Measurements from ENCODE around the gene DHCR7.
"Not testable (repeated sequence)": the region's sequence is repeated elsewhere in the genome, so short reads cannot be mapped to it uniquely, and the experiment has no call there.

The DHCR7 gene

GRCh38 chr11:71425860-71426259, 22.3 kb downstream of the DHCR7 start:
- DNase-seq (ENCODE audit: low spot score), result no peak
- no peak overlapping the region for H3K4me3 ChIP-seq
- no peak overlapping the region for H3K27ac ChIP-seq
- TF ChIP-seq, protein P1, sequence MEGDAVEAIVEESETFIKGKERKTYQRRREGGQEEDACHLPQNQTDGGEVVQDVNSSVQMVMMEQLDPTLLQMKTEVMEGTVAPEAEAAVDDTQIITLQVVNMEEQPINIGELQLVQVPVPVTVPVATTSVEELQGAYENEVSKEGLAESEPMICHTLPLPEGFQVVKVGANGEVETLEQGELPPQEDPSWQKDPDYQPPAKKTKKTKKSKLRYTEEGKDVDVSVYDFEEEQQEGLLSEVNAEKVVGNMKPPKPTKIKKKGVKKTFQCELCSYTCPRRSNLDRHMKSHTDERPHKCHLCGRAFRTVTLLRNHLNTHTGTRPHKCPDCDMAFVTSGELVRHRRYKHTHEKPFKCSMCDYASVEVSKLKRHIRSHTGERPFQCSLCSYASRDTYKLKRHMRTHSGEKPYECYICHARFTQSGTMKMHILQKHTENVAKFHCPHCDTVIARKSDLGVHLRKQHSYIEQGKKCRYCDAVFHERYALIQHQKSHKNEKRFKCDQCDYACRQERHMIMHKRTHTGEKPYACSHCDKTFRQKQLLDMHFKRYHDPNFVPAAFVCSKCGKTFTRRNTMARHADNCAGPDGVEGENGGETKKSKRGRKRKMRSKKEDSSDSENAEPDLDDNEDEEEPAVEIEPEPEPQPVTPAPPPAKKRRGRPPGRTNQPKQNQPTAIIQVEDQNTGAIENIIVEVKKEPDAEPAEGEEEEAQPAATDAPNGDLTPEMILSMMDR (IDR thresholded peaks at IDR 0.05), result no peak

DNA sequence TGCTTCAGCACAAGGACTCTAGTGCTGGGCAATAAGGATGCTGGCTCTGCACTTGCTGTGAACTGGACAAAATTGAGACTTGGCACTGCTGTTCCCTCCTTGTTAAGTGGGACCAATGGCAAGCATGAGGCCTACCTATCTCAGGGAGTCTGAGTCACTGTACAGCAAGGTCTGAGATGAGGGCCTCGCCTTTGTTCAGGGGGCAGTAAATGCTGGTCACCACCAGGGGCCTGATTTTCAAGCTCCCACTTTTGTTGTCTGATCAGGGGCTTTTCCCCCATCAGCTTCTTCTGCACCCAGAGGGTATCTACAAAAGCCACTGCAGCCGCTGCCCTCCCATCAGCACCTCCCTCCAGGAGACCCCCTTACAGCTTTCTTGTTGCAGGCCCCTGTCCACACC, 22.8 kb downstream of the DHCR7 start:
- Histone ChIP-seq H3K4me3 (no peak overlapping the region), H3K27ac (no peak overlapping the region)
- no peak for DNase-seq (ENCODE audit: low spot score)
- TF ChIP-seq, protein P1 (IDR thresholded peaks at IDR 0.05), result no peak

GRCh38 chr11:71423181-71423790, 24.9 kb downstream of the DHCR7 start:
- TF ChIP-seq, protein P1 (IDR thresholded peaks at IDR 0.05), result no peak
- H3K4me3 ChIP-seq, result no peak overlapping the region
- no peak overlapping the region for H3K27ac ChIP-seq
- DNase-seq (ENCODE audit: low spot score), result no peak

GRCh38 chr11:71422318-71422717, 25.9 kb downstream of the DHCR7 start:
- not testable (repeated sequence) for H3K27ac ChIP-seq; H3K4me3 ChIP-seq; DNase-seq (ENCODE audit: low spot score)

DNA sequence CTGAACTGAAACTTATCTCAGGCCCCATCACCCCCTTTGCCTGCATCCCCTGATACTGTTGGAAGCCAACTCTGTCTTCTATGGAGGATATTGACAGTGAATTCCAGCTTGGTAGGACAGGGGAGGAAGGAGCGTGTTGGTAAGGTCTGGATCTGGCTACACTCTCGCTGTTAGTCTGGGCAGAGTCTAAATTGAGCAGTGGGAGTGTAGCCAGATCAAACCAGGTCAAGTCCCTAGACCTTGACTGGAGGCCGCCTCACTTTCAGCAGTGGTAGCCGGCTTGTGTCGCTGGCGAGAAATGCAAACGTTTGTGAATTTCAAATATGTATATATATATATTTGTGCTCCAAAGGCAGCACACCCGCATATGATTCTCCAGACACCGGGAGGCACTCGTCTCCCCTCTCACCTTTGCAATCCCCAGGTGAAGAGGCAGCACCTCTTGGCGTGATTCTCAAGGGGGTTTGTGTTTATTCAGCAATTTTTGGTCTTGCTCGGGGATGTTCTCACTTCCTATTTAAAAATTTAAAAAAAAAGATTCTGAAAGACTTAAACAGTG, 26.7 kb downstream of the DHCR7 start:
- TF ChIP-seq, protein P1 (IDR thresholded peaks at IDR 0.05), result no peak
- DNase-seq (ENCODE audit: low spot score), result no peak
- H3K4me3 ChIP-seq, result no peak overlapping the region
- no peak overlapping the region for H3K27ac ChIP-seq

DNA sequence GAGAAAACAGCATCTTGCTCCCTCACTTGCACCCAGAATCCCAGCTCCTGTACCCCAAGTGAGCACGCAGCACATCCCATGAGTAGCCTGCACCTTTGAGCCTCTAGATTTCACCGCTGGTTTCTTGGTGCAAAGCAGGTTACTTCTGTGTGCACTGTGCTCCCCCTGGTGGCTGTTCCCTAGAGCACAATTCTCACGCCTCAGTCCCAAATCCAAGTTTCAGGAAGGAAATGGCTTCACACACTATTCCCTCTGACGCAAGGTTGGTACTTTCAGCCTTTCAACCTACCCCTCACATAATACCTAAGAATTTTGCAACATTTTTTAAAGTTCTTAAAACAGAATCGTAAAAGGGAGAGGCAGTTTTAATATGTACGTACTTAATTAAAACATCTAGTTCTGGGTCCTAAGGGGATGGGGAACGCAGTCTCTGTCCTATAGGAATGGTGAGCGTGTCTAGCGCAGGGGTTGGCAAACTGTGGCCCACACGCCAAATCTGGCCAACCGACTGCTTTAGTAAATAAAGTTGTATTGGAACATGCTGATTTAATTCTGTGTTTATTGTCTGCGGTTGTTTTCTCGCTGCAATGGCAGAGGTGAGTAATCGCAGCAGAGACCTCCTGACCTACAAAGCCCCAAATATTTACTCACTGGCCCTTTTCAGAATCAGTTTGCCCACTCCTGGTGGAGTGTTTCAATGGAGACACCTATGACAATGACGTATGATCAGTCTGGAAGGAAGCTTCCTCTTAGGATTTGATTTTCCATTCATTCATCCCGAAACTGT, 27.5 kb downstream of the DHCR7 start:
- TF ChIP-seq, protein P1 (IDR thresholded peaks at IDR 0.05), result peak; percentile 45
- H3K27ac ChIP-seq, result no peak overlapping the region
- no peak overlapping the region for H3K4me3 ChIP-seq
- no peak for DNase-seq (ENCODE audit: low spot score)

- Histone ChIP-seq H3K27ac (no peak overlapping the region), H3K4me3 (no peak overlapping the region)
- TF ChIP-seq, protein P1 (IDR thresholded peaks at IDR 0.05), result no peak
- no peak for DNase-seq (ENCODE audit: low spot score)
Measured at GRCh38 chr11:71418643-71419042, 29.6 kb downstream of the DHCR7 start.
